HFF-Myc (cell line): ENCODE data around the gene ZKSCAN7.

Experiments
- DNase-seq: peaks from one replicate; pipeline ENCODE4 v3.0.0-alpha.2; 2011; ENCODE audit warnings: low read depth; ENCODE audit errors: extremely low read depth
- H3K4me3 ChIP-seq: replicated peaks from 2 replicates; pipeline ENCODE4 v1.5.1; 2011; ENCODE audit warnings: low read depth, mild to moderate bottlenecking, control low read depth, low read length
- TF ChIP-seq, protein P1 (sequence below): IDR thresholded peaks from 2 replicates; pipeline ENCODE4 v1.5.1; 2012; ENCODE audit warnings: mild to moderate bottlenecking, low read depth, low read length, control low read depth; ENCODE audit errors: missing control alignments

Gene ZKSCAN7

DNA sequence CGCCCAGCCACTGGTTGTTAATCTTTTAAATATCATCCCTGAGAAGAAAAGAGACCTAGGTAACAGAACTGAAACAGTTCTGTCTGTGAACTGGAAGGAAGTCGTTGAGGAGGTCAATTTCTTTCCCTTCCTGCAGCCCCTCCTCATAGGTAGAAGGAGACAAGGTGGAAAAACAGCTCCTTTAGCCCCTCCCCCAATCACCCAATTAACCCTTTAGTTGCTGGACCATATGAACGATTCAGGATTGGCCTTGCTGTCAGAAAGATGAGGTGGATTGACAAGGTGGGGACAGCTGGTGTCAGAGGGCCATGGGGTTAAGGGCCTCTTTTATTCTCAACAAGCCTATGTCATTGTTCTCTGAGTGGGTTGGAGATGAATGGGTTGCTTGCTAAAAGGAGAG is 41.5 kb upstream of the ZKSCAN7 start:
- DNase-seq = no peak
- H3K4me3 ChIP-seq = no peak overlapping the region
- TF ChIP-seq, protein P1, sequence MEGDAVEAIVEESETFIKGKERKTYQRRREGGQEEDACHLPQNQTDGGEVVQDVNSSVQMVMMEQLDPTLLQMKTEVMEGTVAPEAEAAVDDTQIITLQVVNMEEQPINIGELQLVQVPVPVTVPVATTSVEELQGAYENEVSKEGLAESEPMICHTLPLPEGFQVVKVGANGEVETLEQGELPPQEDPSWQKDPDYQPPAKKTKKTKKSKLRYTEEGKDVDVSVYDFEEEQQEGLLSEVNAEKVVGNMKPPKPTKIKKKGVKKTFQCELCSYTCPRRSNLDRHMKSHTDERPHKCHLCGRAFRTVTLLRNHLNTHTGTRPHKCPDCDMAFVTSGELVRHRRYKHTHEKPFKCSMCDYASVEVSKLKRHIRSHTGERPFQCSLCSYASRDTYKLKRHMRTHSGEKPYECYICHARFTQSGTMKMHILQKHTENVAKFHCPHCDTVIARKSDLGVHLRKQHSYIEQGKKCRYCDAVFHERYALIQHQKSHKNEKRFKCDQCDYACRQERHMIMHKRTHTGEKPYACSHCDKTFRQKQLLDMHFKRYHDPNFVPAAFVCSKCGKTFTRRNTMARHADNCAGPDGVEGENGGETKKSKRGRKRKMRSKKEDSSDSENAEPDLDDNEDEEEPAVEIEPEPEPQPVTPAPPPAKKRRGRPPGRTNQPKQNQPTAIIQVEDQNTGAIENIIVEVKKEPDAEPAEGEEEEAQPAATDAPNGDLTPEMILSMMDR = no peak

- no peak for DNase-seq
- TF ChIP-seq, protein P1 = no peak
- H3K4me3 ChIP-seq = no peak overlapping the region
Measured at GRCh38 chr3:44516230-44516629, 38.8 kb upstream of the ZKSCAN7 start.

GRCh38 chr3:44518782-44519156 is 36.2 kb upstream of the ZKSCAN7 start:
- no peak overlapping the region for H3K4me3 ChIP-seq
- no peak for DNase-seq
- TF ChIP-seq, protein P1 = no peak

DNA sequence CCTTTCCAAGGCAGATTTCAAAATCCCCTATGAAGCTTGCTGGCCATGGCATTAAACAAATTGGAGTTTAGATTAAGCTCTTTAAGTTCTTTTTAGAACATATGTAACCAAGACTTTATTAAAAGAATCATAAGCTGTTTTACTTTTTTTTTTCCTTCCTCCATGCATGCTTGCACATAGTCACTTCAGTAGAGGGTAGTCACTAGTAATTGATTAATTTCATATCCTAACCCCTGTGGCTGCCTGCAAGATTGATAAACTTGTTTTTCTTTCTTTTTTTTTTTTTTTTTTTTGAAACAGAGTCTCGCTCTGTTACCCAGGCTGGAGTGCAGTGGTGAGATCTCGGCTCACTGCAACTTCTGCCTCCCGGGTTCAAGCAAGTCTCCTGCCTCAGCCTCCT is 33.3 kb upstream of the ZKSCAN7 start:
- no peak overlapping the region for H3K4me3 ChIP-seq
- TF ChIP-seq, protein P1 = no peak
- DNase-seq = no peak

DNA sequence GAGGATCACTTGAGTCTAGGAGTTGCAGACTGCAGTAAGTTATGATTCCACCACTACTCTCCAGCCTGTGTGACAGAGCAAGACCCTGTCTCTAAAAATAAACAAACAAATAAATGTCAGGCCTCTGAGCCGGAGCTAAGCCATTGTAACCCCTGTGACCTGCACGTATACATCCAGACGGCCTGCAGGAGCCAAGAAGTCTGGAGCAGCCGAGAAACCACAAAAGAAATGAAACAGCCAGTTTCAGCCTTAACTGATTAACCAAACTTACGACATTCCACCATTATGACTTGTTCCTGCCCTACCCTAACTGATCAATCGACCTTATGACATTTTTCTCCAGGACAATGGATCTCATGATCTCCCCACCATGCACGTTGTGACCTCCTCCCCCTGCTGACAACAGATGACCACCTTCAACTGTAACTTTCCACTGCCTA is 32.5 kb upstream of the ZKSCAN7 start:
- no peak overlapping the region for H3K4me3 ChIP-seq
- TF ChIP-seq, protein P1 = no peak
- DNase-seq = no peak

DNA sequence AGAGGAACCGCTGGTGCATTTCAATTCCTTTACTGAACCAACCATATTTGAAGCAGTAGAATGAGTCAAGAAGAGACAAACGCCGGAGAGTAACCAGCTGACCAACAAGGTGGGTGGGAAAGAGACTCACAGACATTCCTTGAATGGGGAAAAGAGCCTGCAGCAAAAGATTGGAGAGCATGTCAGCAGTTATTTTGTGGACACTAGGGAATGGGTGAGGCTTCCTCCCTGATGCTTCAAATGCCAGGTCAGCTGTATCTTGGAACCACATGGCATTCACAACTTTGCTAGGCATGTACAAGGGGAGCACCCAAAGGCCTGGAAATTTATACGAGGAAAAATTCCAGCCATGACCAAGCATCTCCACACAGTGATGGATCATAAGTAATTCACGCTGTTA is 29.9 kb upstream of the ZKSCAN7 start:
- TF ChIP-seq, protein P1 = no peak
- no peak overlapping the region for H3K4me3 ChIP-seq
- DNase-seq = no peak

GRCh38 chr3:44529927-44530326 is 25.1 kb upstream of the ZKSCAN7 start:
- H3K4me3 ChIP-seq = no peak overlapping the region
- TF ChIP-seq, protein P1 = peak; percentile 32
- DNase-seq = no peak
